Effector CD4-positive, alpha-beta T cell (primary cell): Measurements from ENCODE around the gene PRRG2.

Source experiments
- DNase-seq: peaks from one replicate; pipeline ENCODE4 v3.0.0-alpha.2; 2020
- total RNA-seq: gene quantifications from one replicate; lab custom pipeline; 2026; lab: John Stamatoyannopoulos, UW

The PRRG2 gene
- total RNA-seq: 2.4 reads per million, percentile 7 among the genes with 10 or more reads in this experiment

- DNase-seq: no peak
Measured at GRCh38 chr19:49581007-49581508, at the start of gene PRRG2. TSS of gene PRRG2 (plus strand) at chr19:49581316. CDS start at chr19:49583220, 1,904 bp downstream.

GRCh38 chr19:49533551-49534488 lies 47.3 kb upstream of the PRRG2 start:
- DNase-seq: peak; percentile 75

- no peak for DNase-seq
Measured at GRCh38 chr19:49534632-49535385, 46.3 kb upstream of the PRRG2 start.

- no peak for DNase-seq
Measured at GRCh38 chr19:49536921-49537462, 44.1 kb upstream of the PRRG2 start.

- DNase-seq: no peak
Measured at GRCh38 chr19:49538643-49539042, 42.5 kb upstream of the PRRG2 start.

GRCh38 chr19:49539192-49539952 lies 41.7 kb upstream of the PRRG2 start:
- no peak for DNase-seq

GRCh38 chr19:49541914-49542313 lies 39.2 kb upstream of the PRRG2 start:
- DNase-seq: no peak

GRCh38 chr19:49542446-49542845 lies 38.7 kb upstream of the PRRG2 start:
- DNase-seq: no peak

- no peak for DNase-seq
Measured at GRCh38 chr19:49543032-49543431, 38.1 kb upstream of the PRRG2 start.

- no peak for DNase-seq
Measured at GRCh38 chr19:49544154-49544553, 37.0 kb upstream of the PRRG2 start.

- peak; percentile 67 for DNase-seq
Measured at GRCh38 chr19:49546825-49547565, 34.1 kb upstream of the PRRG2 start.

- no peak for DNase-seq
Measured at GRCh38 chr19:49549045-49549444, 32.1 kb upstream of the PRRG2 start.

GRCh38 chr19:49551531-49551930 lies 29.6 kb upstream of the PRRG2 start:
- DNase-seq: no peak

GRCh38 chr19:49552749-49553148 lies 28.4 kb upstream of the PRRG2 start:
- DNase-seq: no peak

- peak; percentile 52 for DNase-seq
Measured at GRCh38 chr19:49553451-49554271, 27.5 kb upstream of the PRRG2 start.

GRCh38 chr19:49554701-49555181 lies 26.4 kb upstream of the PRRG2 start:
- no peak for DNase-seq

GRCh38 chr19:49555600-49556411 lies 25.3 kb upstream of the PRRG2 start:
- peak; percentile 73 for DNase-seq

- DNase-seq: peak; percentile 38
Measured at GRCh38 chr19:49556412-49557398, 24.4 kb upstream of the PRRG2 start.
